BE2C (cell line): Measurements from ENCODE around the gene SH2D1A.

Experiments
- DNase-seq: peaks from one replicate; pipeline ENCODE4 v3.0.0-alpha.2; 2020
- H3K27me3 ChIP-seq: fragments of 250-450 bp; sonication (Bioruptor Pico); 2 replicates; pipeline ENCODE4 v1.5.1; 2020; ENCODE audit warnings: mild to moderate bottlenecking
- H3K36me3 ChIP-seq: fragments of 250-450 bp; sonication (Bioruptor Pico); 2 replicates; pipeline ENCODE4 v1.5.1; 2020; ENCODE audit warnings: mild to moderate bottlenecking
- H3K4me1 ChIP-seq: fragments of 250-450 bp; sonication (Bioruptor Pico); 2 replicates; pipeline ENCODE4 v1.5.1; 2020
- H3K4me3 ChIP-seq: 2 replicates; pipeline ENCODE4 v1.5.1; 2011; ENCODE audit warnings: low read depth, low read length
- H3K9me3 ChIP-seq: fragments of 250-450 bp; sonication (Bioruptor Pico); 2 replicates; pipeline ENCODE4 v1.5.1; 2020
- TF ChIP-seq, protein P1 (sequence below): IDR thresholded peaks from 2 replicates; pipeline ENCODE4 v1.5.1; 2012; ENCODE audit warnings: mild to moderate bottlenecking, low read depth, low read length

SH2D1A gene

DNA sequence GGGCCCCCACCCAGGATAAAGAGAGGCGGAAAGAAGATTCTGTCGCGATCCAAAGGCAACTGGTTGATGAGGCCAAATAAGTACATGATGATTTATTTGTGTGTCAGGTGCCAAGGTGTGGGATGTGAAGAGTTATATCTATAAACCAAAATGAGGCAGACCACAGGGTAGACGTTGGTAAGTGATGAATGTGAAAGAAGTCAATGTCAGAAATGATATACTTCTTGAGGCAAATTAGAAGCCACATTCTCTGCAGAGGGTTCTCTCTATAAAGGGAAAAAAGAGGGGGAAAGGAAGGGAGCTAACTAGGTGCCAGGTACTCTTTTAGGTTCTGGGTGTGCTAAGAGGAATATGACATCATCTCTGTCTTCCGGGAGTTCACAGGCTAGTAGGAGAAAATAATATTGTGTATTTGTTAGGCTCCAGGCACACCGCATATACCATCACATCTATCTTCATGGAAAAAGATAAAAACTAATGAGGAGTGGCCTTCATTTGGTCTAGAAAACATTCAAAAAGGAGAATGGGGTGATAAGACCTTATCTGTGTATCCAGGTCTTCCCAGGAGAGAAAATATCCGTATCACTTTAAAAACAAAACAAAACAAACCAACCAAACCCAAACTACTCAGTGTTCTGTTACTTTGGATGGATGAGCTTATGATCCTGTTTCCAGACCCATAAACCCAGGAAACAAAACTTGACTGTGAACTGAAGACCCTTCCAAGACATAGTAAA, 4.8 kb upstream of the SH2D1A start:
- Histone ChIP-seq H3K36me3 (no peaks in the 10 kb centered on the region), H3K4me3 (no peak overlapping the region), H3K27me3 (no peaks in the 10 kb centered on the region), H3K4me1 (no peaks in the 10 kb centered on the region), H3K9me3 (no peaks in the 10 kb centered on the region)
- TF ChIP-seq, protein P1, sequence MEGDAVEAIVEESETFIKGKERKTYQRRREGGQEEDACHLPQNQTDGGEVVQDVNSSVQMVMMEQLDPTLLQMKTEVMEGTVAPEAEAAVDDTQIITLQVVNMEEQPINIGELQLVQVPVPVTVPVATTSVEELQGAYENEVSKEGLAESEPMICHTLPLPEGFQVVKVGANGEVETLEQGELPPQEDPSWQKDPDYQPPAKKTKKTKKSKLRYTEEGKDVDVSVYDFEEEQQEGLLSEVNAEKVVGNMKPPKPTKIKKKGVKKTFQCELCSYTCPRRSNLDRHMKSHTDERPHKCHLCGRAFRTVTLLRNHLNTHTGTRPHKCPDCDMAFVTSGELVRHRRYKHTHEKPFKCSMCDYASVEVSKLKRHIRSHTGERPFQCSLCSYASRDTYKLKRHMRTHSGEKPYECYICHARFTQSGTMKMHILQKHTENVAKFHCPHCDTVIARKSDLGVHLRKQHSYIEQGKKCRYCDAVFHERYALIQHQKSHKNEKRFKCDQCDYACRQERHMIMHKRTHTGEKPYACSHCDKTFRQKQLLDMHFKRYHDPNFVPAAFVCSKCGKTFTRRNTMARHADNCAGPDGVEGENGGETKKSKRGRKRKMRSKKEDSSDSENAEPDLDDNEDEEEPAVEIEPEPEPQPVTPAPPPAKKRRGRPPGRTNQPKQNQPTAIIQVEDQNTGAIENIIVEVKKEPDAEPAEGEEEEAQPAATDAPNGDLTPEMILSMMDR, result no peak
- no peak for DNase-seq

DNA sequence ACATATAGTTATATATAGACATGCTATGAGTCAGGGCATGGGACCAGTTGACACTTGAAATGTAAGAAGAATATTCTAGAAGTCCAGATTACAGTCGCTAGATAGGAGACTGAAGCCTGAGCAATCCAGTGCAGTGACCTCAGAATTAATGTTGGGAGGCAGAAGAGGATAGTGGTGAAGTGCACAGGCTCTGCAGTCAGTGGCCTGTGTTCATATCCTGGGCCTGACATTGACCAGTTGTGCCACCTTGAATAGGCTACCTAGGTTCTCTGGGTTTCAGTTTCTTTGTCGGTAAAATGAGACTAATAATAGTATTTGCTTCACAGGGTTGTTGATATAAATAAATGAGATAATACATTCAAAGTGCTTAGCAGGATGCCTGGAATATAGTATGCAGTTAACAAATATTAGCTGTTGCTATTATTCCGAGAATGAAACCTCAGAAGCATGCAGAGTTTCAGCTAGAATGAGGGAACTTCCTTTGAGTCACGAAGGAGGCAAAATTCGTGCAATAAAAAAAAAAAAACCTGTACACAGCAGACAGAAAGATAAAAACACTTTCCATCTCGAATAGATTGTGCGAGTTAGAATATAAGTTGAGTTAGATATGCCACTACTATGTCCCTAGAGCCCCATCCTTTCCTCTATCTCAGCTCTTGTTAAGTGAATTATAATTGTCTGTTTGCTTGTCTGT, 4.0 kb upstream of the SH2D1A start:
- TF ChIP-seq, protein P1, result no peak
- DNase-seq, result no peak
- Histone ChIP-seq H3K27me3 (no peaks in the 10 kb centered on the region), H3K4me3 (no peak overlapping the region), H3K4me1 (no peaks in the 10 kb centered on the region), H3K36me3 (no peaks in the 10 kb centered on the region), H3K9me3 (no peaks in the 10 kb centered on the region)

DNA sequence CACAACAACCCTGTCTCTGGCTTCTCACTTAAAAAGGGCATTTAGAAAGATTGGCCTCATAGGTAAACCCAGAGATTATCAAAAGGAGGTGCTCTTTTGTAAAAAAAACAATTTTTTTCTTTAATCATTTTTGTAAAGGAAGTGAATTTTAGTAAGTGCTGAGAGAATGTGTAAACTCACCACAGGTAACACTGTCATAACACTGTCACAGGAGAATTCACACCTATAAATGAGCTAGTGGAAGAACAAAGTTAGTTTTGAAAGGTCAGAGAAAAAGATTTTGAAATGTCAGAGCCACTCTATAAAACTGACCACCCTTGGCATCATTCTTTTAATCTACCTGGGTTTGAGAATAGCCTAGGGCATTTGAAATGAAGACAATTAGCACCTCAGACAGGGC, 3.3 kb upstream of the SH2D1A start:
- H3K27me3 ChIP-seq, result no peaks in the 10 kb centered on the region
- H3K4me3 ChIP-seq, result no peak overlapping the region
- no peaks in the 10 kb centered on the region for H3K4me1 ChIP-seq
- no peaks in the 10 kb centered on the region for H3K9me3 ChIP-seq
- no peak for DNase-seq
- TF ChIP-seq, protein P1, result no peak
- H3K36me3 ChIP-seq, result no peaks in the 10 kb centered on the region

DNA sequence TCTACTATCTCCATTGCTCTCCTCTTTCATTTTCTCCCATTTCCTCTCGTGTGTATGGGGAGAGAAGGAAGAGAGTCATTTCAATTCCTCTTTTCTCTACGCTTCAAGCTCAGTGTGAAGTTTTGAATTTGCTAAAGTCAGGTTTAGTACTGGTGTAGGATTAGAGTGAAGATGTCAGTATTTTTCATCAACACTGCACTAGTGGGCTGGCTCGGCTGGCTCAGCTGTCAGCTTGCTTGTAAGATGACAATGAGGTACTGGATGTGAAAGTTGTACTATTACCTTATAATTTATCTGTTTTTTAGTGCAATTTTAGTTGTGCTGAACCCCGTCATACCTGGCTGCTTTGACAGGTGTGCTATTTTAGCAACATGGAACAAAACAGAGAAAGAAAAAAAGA, 2.1 kb upstream of the SH2D1A start:
- DNase-seq, result no peak
- TF ChIP-seq, protein P1, result no peak
- no peaks in the 10 kb centered on the region for H3K27me3 ChIP-seq
- no peak overlapping the region for H3K4me3 ChIP-seq
- H3K9me3 ChIP-seq, result no peaks in the 10 kb centered on the region
- H3K36me3 ChIP-seq, result no peaks in the 10 kb centered on the region
- H3K4me1 ChIP-seq, result no peaks in the 10 kb centered on the region

DNA sequence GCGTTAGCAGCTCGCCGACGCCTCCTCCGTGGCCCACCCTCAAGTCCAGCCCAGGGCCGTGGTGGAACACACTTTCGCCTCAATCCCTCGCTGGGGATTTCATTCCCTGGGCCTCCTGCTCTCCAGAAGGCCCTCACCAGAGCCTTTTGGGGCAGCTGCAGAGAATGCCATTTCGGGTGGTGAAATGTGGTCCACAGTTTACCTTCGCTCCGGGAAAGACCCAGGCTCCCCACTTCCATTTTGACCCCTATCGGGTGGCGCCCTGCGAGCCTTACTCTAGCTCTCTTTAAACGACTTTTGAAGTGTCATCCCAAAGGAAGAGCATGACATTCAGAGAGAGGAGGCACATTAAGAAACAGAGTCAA, 496 bp downstream of the SH2D1A start:
- TF ChIP-seq, protein P1, result no peak
- Histone ChIP-seq H3K4me1 (no peaks in the 10 kb centered on the region), H3K9me3 (no peaks in the 10 kb centered on the region), H3K36me3 (no peaks in the 10 kb centered on the region), H3K27me3 (no peaks in the 10 kb centered on the region), H3K4me3 (no peak overlapping the region)
- no peak for DNase-seq

DNA sequence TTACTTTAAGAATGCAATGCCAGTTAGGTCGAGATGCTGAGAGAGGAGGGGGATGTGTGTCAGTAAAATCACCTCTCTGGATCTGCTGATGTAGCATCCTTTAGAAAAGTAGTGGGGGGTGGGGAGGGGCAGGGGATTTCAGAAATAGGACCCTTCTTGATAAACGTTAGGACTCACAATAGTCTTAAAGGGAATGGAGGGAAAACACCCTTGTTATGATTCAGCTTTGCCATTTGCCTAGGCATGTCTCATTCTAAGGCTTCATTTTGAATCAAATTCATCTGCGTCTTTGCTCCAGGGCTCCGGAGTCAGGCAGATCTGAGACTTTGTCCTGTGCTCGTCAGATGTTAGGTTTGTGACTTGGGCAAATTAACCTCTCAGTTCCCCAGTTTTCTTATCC, 879 bp downstream of the SH2D1A start:
- Histone ChIP-seq H3K36me3 (no peaks in the 10 kb centered on the region), H3K4me1 (no peaks in the 10 kb centered on the region), H3K4me3 (no peak overlapping the region), H3K27me3 (no peaks in the 10 kb centered on the region), H3K9me3 (no peaks in the 10 kb centered on the region)
- TF ChIP-seq, protein P1, result no peak
- DNase-seq, result no peak
